Testis (tissue), 2 donors: ENCODE data around the gene ITGA8.

Source experiments
- POLR2A ChIP-seq: fragments of 450-650 bp; IDR thresholded peaks from one replicate; pipeline ENCODE4 v1.6.1; 2017; ENCODE audit warnings: antibody characterized with exemption, mild to moderate bottlenecking, moderate library complexity
- TF ChIP-seq, protein P1 (sequence below), 3 experiments: fragments of 450-650 bp in 2 of 3; fragments of 200-600 bp in 1 of 3; sonication (generic) in 1 of 3; IDR thresholded peaks; one replicate each; pipeline ENCODE4 v1.5.1; 2016 to 2019; ENCODE audit warnings: antibody characterized with exemption in 3 of 3, mild to moderate bottlenecking in 2 of 3, moderate library complexity in 1 of 3

DNA sequence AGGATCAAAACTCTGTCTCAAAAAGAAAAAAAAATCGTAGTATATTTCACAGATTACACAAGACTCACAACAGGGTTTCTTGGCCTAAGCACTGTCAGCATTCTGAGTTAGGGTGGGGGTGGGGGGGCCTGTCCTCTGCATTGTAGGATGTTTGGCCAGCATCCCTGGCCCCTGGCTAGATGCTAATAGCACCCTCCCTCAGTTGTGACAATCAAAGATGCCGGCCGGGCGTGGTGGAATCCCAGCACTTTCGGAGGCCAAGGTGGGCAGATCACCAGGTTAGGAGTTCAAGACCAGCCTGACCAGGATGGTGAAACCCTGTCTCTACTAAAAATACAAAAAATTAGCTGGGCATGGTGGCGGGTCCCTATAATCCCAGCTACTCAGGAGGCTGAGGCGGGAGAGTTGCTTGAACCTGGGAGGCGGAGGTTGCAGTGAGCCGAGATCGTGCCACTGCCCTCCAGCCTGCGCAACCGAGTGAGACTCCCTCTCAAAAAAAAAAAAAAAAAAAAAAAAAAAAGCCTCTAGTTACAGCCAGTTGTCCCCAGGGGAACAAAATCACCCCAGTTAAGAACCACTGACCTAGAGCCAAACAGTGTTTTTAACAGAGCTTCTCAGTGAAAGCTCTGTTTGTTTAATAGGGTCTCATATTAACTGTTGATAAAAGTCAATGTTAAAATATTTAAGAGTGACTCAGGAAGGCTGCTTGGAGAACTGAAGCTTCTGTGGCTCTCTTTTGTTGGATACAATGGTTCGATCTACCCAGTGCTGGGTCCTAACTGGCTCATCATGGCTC is 187.6 kb downstream of the ITGA8 start:
- TF ChIP-seq, protein P1, sequence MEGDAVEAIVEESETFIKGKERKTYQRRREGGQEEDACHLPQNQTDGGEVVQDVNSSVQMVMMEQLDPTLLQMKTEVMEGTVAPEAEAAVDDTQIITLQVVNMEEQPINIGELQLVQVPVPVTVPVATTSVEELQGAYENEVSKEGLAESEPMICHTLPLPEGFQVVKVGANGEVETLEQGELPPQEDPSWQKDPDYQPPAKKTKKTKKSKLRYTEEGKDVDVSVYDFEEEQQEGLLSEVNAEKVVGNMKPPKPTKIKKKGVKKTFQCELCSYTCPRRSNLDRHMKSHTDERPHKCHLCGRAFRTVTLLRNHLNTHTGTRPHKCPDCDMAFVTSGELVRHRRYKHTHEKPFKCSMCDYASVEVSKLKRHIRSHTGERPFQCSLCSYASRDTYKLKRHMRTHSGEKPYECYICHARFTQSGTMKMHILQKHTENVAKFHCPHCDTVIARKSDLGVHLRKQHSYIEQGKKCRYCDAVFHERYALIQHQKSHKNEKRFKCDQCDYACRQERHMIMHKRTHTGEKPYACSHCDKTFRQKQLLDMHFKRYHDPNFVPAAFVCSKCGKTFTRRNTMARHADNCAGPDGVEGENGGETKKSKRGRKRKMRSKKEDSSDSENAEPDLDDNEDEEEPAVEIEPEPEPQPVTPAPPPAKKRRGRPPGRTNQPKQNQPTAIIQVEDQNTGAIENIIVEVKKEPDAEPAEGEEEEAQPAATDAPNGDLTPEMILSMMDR (IDR thresholded peaks at IDR 0.05) = no peak
- TF ChIP-seq POLR2A = no peak
